ENCODE measurements around the gene ABLIM1.
"Not testable (repeated sequence)": the region's sequence is repeated elsewhere in the genome, so short reads cannot be mapped to it uniquely, and the experiment has no call there.

ABLIM1 gene

DNA sequence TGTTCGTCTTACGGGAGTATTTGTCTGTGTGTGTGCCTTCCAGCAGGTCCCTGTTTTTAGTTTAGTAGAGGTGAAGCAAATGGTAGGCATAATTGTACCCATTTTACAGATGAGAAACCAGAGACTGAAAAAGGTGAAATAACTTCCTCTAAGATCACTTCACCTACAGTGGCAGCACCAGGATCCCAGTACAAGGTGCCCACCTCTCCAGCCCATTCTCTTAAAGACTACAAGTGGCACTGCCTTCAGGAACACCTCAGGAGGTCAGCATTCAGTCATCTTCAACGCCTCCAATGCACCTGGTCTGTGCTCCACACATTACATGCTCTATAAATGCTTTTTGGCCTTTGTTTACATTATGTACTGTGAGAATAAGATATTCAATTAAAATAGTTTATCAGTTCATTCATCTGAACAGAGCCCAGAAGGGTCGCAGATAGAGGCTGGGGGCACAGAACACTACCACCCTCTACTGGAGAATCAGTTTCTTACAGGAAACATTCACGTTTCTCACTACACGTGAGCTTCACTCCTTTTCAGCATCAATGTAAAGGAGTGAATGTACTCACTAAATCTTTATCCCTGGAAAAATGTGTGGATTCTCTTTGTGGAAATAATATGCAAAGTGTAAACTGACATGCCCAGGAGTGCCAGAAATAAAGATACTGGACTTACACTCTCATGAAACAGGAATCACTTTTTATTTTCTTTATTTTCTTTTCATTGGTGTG is 45.5 kb upstream of the ABLIM1 start:
- no peaks in the 10 kb centered on the region for H3K9me2 ChIP-seq (replicated peaks; ENCODE audit: insufficient read depth, low read length)
- TF ChIP-seq EZH2 (optimal IDR thresholded peaks at IDR 0.05; ENCODE audit: low read depth, low read length) = no peak
- TF ChIP-seq, protein P1, sequence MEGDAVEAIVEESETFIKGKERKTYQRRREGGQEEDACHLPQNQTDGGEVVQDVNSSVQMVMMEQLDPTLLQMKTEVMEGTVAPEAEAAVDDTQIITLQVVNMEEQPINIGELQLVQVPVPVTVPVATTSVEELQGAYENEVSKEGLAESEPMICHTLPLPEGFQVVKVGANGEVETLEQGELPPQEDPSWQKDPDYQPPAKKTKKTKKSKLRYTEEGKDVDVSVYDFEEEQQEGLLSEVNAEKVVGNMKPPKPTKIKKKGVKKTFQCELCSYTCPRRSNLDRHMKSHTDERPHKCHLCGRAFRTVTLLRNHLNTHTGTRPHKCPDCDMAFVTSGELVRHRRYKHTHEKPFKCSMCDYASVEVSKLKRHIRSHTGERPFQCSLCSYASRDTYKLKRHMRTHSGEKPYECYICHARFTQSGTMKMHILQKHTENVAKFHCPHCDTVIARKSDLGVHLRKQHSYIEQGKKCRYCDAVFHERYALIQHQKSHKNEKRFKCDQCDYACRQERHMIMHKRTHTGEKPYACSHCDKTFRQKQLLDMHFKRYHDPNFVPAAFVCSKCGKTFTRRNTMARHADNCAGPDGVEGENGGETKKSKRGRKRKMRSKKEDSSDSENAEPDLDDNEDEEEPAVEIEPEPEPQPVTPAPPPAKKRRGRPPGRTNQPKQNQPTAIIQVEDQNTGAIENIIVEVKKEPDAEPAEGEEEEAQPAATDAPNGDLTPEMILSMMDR (IDR thresholded peaks at IDR 0.05; ENCODE audit: low read length) = peak; percentile 60
- TF ChIP-seq EZH2phosphoT487 (IDR thresholded peaks at IDR 0.05; ENCODE audit: low read length) = no peak
- no peak overlapping the region for H3K4me2 ChIP-seq (ENCODE audit: low read depth, low read length)
- no peaks in the 10 kb centered on the region for H3F3A ChIP-seq (ENCODE audit: insufficient read depth, low read length)
- DNase-seq = no peak
- H3K9ac ChIP-seq (ENCODE audit: low read length) = no peak overlapping the region
- no peak overlapping the region for H2AFZ ChIP-seq (ENCODE audit: low read length)
- no peaks in the 10 kb centered on the region for H3K36me3 ChIP-seq (replicated peaks; ENCODE audit: insufficient read depth, low read length)
- H3K4me1 ChIP-seq (ENCODE audit: low read length) = no peaks in the 10 kb centered on the region
- no peak overlapping the region for H3K27ac ChIP-seq (ENCODE audit: low read length)
- H4K20me1 ChIP-seq (ENCODE audit: insufficient read depth, low read length) = no peaks in the 10 kb centered on the region
- no peaks in the 10 kb centered on the region for H3K79me2 ChIP-seq (ENCODE audit: low read length)
- no peak overlapping the region for H3K4me3 ChIP-seq (ENCODE audit: low read length)
- no peaks in the 10 kb centered on the region for H3K9me3 ChIP-seq (replicated peaks; ENCODE audit: insufficient read depth, low read length)
- H3K27me3 ChIP-seq (replicated peaks; ENCODE audit: insufficient read depth, low read length) = no peaks in the 10 kb centered on the region

DNA sequence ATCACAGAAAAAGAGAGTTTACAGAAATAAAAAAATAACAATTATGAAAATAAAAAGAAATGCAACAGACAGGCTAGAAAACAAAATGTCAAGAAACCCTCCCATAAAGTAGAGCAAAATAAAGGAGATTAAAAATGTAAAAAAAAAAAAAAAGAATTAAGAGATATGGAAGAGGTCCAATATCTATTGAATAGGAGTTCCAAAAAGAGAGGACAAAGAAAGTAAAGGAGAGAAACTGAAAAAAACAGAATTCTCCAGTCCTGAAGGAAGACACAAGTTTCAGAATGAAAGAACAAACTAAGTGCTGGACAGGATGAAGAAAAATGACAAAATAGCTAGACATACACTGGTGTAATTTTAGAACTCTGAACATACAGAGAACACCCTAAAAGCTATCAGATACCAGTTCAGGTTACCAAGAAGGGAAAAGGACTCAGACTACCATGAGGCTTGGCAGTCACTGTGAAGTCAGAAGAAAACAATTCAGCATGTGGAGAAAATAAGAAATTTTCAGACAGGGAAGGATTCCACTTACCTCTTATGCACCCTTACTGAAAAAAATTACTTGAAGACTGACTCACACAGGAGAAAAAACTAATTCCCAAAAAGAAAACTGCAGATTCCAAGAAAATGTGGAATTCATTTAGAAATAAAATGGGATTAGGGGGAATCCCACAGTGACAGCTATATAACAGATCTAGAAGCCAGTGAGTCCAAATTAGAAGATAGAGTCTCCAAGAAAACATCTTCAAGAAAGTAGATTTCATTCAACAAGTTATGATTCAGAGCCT is 40.4 kb upstream of the ABLIM1 start:
- H3K79me2 ChIP-seq (ENCODE audit: low read length) = no peaks in the 10 kb centered on the region
- no peaks in the 10 kb centered on the region for H3K36me3 ChIP-seq (replicated peaks; ENCODE audit: insufficient read depth, low read length)
- no peaks in the 10 kb centered on the region for H3K9me3 ChIP-seq (replicated peaks; ENCODE audit: insufficient read depth, low read length)
- no peak overlapping the region for H3K27ac ChIP-seq (ENCODE audit: low read length)
- H2AFZ ChIP-seq (ENCODE audit: low read length) = no peak overlapping the region
- no peaks in the 10 kb centered on the region for H3F3A ChIP-seq (ENCODE audit: insufficient read depth, low read length)
- no peak overlapping the region for H3K4me3 ChIP-seq (ENCODE audit: low read length)
- no peak overlapping the region for H3K9ac ChIP-seq (ENCODE audit: low read length)
- TF ChIP-seq, protein P1 (IDR thresholded peaks at IDR 0.05; ENCODE audit: low read length) = no peak
- no peak for TF ChIP-seq EZH2phosphoT487 (IDR thresholded peaks at IDR 0.05; ENCODE audit: low read length)
- no peak for TF ChIP-seq EZH2 (optimal IDR thresholded peaks at IDR 0.05; ENCODE audit: low read depth, low read length)
- no peak overlapping the region for H3K4me2 ChIP-seq (ENCODE audit: low read depth, low read length)
- DNase-seq = no peak
- H3K27me3 ChIP-seq (replicated peaks; ENCODE audit: insufficient read depth, low read length) = no peaks in the 10 kb centered on the region
- no peaks in the 10 kb centered on the region for H3K9me2 ChIP-seq (replicated peaks; ENCODE audit: insufficient read depth, low read length)
- H3K4me1 ChIP-seq (ENCODE audit: low read length) = no peaks in the 10 kb centered on the region
- H4K20me1 ChIP-seq (ENCODE audit: insufficient read depth, low read length) = no peaks in the 10 kb centered on the region

DNA sequence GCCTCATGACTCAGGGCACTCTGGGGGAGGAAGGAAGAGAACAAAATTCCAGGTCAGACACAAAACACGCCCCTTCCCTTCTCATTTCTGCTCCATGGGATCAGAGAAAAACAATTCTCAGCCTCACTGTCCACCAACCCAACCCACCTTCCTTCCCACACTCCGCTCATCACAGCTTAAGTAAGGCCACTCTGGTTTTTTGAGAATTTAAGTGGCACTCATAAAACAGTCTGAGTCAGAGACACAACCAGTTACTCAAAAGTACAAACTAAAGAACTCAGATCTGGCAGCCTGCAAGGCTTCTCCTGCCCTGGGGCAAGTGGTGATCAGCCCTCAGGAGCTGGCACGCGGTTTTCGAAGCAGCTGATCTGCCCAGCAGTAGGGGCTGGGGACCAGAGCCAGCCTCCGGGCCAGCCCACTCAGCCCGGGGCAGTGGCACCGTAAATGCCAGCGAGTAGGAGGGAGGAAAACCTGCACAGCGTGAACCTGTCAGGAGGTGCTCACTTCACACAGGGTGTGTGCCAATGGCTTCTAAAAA is 39.1 kb upstream of the ABLIM1 start:
- Histone ChIP-seq H3K9ac (ENCODE audit: low read length) (no peak overlapping the region), H3K4me3 (ENCODE audit: low read length) (no peak overlapping the region), H2AFZ (ENCODE audit: low read length) (no peak overlapping the region), H3K4me1 (ENCODE audit: low read length) (no peaks in the 10 kb centered on the region), H3K4me2 (ENCODE audit: low read depth, low read length) (no peak overlapping the region), H4K20me1 (ENCODE audit: insufficient read depth, low read length) (no peaks in the 10 kb centered on the region), H3F3A (ENCODE audit: insufficient read depth, low read length) (no peaks in the 10 kb centered on the region), H3K27me3 (replicated peaks; ENCODE audit: insufficient read depth, low read length) (no peaks in the 10 kb centered on the region), H3K9me2 (replicated peaks; ENCODE audit: insufficient read depth, low read length) (no peaks in the 10 kb centered on the region), H3K9me3 (replicated peaks; ENCODE audit: insufficient read depth, low read length) (no peaks in the 10 kb centered on the region), H3K36me3 (replicated peaks; ENCODE audit: insufficient read depth, low read length) (no peaks in the 10 kb centered on the region), H3K27ac (ENCODE audit: low read length) (no peak overlapping the region), H3K79me2 (ENCODE audit: low read length) (no peaks in the 10 kb centered on the region)
- DNase-seq = no peak
- TF ChIP-seq, protein P1 (IDR thresholded peaks at IDR 0.05; ENCODE audit: low read length) = no peak
- TF ChIP-seq EZH2phosphoT487 (IDR thresholded peaks at IDR 0.05; ENCODE audit: low read length) = no peak
- TF ChIP-seq EZH2 (optimal IDR thresholded peaks at IDR 0.05; ENCODE audit: low read depth, low read length) = no peak

DNA sequence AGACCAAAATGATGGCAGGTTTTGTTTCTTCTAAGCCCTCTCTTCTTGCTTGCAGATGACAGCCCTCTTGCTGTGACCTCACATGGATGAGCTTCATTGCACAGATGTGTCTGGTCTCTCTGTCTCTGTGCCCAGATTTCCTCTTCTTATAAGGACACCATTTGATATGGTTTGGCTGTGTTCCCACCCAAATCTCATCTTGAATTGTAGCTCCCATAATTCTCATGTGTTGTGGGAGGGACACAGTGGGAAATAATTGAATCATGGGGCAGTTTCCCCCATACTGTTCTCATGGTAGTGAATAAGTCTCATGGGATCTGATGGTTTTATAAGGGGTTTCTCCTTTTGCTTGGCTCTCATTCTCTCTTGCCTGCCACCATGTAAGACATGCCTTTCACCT is 38.2 kb upstream of the ABLIM1 start:
- not testable (repeated sequence) for H3K9me3 ChIP-seq (replicated peaks; ENCODE audit: insufficient read depth, low read length); H3K27ac ChIP-seq (ENCODE audit: low read length); H3K27me3 ChIP-seq (replicated peaks; ENCODE audit: insufficient read depth, low read length); H2AFZ ChIP-seq (ENCODE audit: low read length); DNase-seq; H3K36me3 ChIP-seq (replicated peaks; ENCODE audit: insufficient read depth, low read length); H3K4me3 ChIP-seq (ENCODE audit: low read length); H3K9me2 ChIP-seq (replicated peaks; ENCODE audit: insufficient read depth, low read length); H3K9ac ChIP-seq (ENCODE audit: low read length); H3K4me2 ChIP-seq (ENCODE audit: low read depth, low read length); H3K4me1 ChIP-seq (ENCODE audit: low read length); H3F3A ChIP-seq (ENCODE audit: insufficient read depth, low read length); H4K20me1 ChIP-seq (ENCODE audit: insufficient read depth, low read length); H3K79me2 ChIP-seq (ENCODE audit: low read length)

Data from MM.1S (cell line).